Panc1 (cell line): ENCODE measurements around the gene TP73. TPM values are rescaled to one million over a fixed set of nuclear protein-coding genes. Genes with fewer than 3 reads are reported as not detected.

Source experiments
- ATAC-seq: fragments of 200-7000 bp; cut with Tn5 transposase; 2 replicates; pipeline ENCODE4 v1.9.1; 2020; ENCODE audit warnings: mild to moderate bottlenecking, moderate library complexity
- BruUV-seq: library from RNA; stranded (reverse); fragments of 400-500 nt; replicated peaks from 2 replicates; lab custom pipeline; 2021; lab: Mats Ljungman, UMichigan
- CTCF ChIA-PET: fragments of 300-600 bp; sonication (Branson Sonifier 250); formaldehyde crosslinking; loops from one replicate; lab custom pipeline; 2022; ENCODE audit warnings: antibody characterized with exemption; lab: Charles Lee
- POLR2A ChIA-PET: fragments of 300-600 bp; sonication (Branson Sonifier 250); formaldehyde crosslinking; loops from one replicate; lab custom pipeline; 2022; ENCODE audit warnings: antibody characterized with exemption; lab: Charles Lee
- DNase-seq: peaks from one replicate; pipeline ENCODE4 v3.0.0-alpha.2; 2010; ENCODE audit warnings: low read depth, low spot score
- H3K27ac ChIP-seq: 2 replicates; pipeline ENCODE4 v1.5.1; 2011; ENCODE audit warnings: mild to moderate bottlenecking, low read length, inconsistent platforms
- H3K27me3 ChIP-seq: fragments of 200-500 bp; sonication (Bioruptor generic); 2 replicates; pipeline ENCODE4 v1.6.0; 2014; ENCODE audit warnings: low read length, inconsistent platforms; ENCODE audit not compliant: control insufficient read depth, insufficient read depth
- H3K36me3 ChIP-seq: fragments of 200-500 bp; sonication (Bioruptor generic); 2 replicates; pipeline ENCODE4 v1.5.1; 2014; ENCODE audit warnings: inconsistent platforms, mild to moderate bottlenecking, low read length, moderate library complexity; ENCODE audit not compliant: control insufficient read depth, insufficient read depth
- H3K4me1 ChIP-seq: 2 replicates; pipeline ENCODE4 v1.5.1; 2011; ENCODE audit warnings: inconsistent platforms, mild to moderate bottlenecking, low read length, moderate library complexity; ENCODE audit not compliant: control insufficient read depth, insufficient read depth
- H3K4me3 ChIP-seq, 2 experiments: 2 replicates each; pipeline ENCODE4 v1.5.1; 2011 to 2012; ENCODE audit warnings: low read depth in 2 of 2, low read length in 2 of 2, mild to moderate bottlenecking in 2 of 2, inconsistent platforms in 1 of 2, moderate library complexity in 1 of 2
- H3K9me3 ChIP-seq: fragments of 200-500 bp; sonication (Bioruptor generic); 2 replicates; pipeline ENCODE4 v1.5.1; 2014; ENCODE audit warnings: low read depth, mild to moderate bottlenecking, inconsistent platforms, low read length, moderate library complexity; ENCODE audit not compliant: control insufficient read depth, insufficient read depth
- POLR2AphosphoS5 ChIP-seq: IDR thresholded peaks from 2 replicates; pipeline ENCODE4 v1.6.1; 2012; ENCODE audit warnings: mild to moderate bottlenecking, low read depth, low read length, moderate library complexity
- SIN3A ChIP-seq: IDR thresholded peaks from 2 replicates; pipeline ENCODE4 v1.6.1; 2012; ENCODE audit warnings: low read depth, mild to moderate bottlenecking, low read length, moderate library complexity, borderline replicate concordance; ENCODE audit not compliant: insufficient read depth
- TCF7L2 ChIP-seq: IDR thresholded peaks from 2 replicates; pipeline ENCODE4 v1.6.1; 2011; ENCODE audit warnings: mild to moderate bottlenecking, low read depth, low read length, inconsistent platforms
- in situ Hi-C: cut with HindIII; loops from 2 replicates; pipeline ENCODE4 v1.10.0; 2016; ENCODE audit warnings: low sequenced_read_pairs, low pct_unique_long_range_greater_than_20kb
- intact Hi-C: fragments of 100-400 bp; cut with micrococcal nuclease; formaldehyde crosslinking; loops from one replicate; pipeline ENCODE4 v1.10.0; 2022; ENCODE audit not compliant: unreplicated experiment
- total RNA-seq: library from RNA; stranded (reverse); gene quantifications from one replicate; pipeline ENCODE4 v1.2.1, GENCODE V29; 2021; ENCODE audit not compliant: unreplicated experiment
- TF ChIP-seq, protein P1 (sequence below), 2 experiments: IDR thresholded peaks; 2 replicates each; pipeline ENCODE4 v1.6.1; 2011 to 2012; ENCODE audit warnings: low read depth in 2 of 2, control low read depth in 1 of 2, low read length in 1 of 2, mild to moderate bottlenecking in 1 of 2, moderate library complexity in 1 of 2; ENCODE audit not compliant: insufficient read depth in 1 of 2
- TF ChIP-seq, protein P2 (sequence below): fragments of 450-650 bp; IDR thresholded peaks from 2 replicates; pipeline ENCODE4 v1.5.1; 2017; ENCODE audit warnings: mild to moderate bottlenecking

TP73 gene
- total RNA-seq, 1 experiment from 2014 or later: 4.7 TPM

DNA sequence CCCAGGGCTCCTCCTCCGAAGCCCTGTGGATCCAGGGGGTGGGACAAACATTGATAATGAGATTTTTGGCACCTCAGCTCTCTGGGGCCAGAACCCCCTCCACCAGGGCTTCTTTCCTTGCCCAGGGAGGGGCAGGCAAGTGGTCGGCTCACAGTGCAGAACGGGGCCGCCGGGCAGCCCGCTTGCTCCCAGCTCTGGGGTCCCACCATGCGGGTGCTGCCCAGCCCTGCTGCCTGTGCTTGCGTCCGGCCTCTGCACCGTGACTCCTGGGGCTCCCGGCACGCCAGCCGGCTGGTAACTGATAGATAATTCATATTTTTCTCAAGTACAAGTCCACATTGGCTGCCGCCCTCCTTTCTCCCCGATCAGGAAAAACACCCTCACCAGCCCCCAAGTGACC, 57.9 kb downstream of the TP73 start:
- ATAC-seq: no peak
- Histone ChIP-seq H3K36me3 (no peaks in the 10 kb centered on the region), H3K9me3 (no peaks in the 10 kb centered on the region), H3K4me1 (peaks cover 10% of the 10 kb centered on the region), H3K4me3 (no peak overlapping the region), H3K27me3 (no peaks in the 10 kb centered on the region), H3K27ac (no peak overlapping the region)
- intact Hi-C loops (no loop called here), in situ Hi-C loops (no loop called here)
- POLR2A ChIA-PET: no interaction called here
- no TSS peak for BruUV-seq
- CTCF ChIA-PET: interaction anchor here (2.4 kb wide), 1 partner anchor 14 kb away, joined by 8 read pairs; no protein-coding TSS in a partner anchor
- DNase-seq: no peak
- TF ChIP-seq TCF7L2 (no peak), SIN3A (no peak), POLR2AphosphoS5 (no peak)
- TF ChIP-seq, protein P1, sequence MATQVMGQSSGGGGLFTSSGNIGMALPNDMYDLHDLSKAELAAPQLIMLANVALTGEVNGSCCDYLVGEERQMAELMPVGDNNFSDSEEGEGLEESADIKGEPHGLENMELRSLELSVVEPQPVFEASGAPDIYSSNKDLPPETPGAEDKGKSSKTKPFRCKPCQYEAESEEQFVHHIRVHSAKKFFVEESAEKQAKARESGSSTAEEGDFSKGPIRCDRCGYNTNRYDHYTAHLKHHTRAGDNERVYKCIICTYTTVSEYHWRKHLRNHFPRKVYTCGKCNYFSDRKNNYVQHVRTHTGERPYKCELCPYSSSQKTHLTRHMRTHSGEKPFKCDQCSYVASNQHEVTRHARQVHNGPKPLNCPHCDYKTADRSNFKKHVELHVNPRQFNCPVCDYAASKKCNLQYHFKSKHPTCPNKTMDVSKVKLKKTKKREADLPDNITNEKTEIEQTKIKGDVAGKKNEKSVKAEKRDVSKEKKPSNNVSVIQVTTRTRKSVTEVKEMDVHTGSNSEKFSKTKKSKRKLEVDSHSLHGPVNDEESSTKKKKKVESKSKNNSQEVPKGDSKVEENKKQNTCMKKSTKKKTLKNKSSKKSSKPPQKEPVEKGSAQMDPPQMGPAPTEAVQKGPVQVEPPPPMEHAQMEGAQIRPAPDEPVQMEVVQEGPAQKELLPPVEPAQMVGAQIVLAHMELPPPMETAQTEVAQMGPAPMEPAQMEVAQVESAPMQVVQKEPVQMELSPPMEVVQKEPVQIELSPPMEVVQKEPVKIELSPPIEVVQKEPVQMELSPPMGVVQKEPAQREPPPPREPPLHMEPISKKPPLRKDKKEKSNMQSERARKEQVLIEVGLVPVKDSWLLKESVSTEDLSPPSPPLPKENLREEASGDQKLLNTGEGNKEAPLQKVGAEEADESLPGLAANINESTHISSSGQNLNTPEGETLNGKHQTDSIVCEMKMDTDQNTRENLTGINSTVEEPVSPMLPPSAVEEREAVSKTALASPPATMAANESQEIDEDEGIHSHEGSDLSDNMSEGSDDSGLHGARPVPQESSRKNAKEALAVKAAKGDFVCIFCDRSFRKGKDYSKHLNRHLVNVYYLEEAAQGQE (IDR thresholded peaks at IDR 0.05; ENCODE audit: insufficient read depth in 1 of 2, low read depth in 2 of 2, low read length in 1 of 2): no peak
- TF ChIP-seq, protein P2, sequence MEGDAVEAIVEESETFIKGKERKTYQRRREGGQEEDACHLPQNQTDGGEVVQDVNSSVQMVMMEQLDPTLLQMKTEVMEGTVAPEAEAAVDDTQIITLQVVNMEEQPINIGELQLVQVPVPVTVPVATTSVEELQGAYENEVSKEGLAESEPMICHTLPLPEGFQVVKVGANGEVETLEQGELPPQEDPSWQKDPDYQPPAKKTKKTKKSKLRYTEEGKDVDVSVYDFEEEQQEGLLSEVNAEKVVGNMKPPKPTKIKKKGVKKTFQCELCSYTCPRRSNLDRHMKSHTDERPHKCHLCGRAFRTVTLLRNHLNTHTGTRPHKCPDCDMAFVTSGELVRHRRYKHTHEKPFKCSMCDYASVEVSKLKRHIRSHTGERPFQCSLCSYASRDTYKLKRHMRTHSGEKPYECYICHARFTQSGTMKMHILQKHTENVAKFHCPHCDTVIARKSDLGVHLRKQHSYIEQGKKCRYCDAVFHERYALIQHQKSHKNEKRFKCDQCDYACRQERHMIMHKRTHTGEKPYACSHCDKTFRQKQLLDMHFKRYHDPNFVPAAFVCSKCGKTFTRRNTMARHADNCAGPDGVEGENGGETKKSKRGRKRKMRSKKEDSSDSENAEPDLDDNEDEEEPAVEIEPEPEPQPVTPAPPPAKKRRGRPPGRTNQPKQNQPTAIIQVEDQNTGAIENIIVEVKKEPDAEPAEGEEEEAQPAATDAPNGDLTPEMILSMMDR: no peak

DNA sequence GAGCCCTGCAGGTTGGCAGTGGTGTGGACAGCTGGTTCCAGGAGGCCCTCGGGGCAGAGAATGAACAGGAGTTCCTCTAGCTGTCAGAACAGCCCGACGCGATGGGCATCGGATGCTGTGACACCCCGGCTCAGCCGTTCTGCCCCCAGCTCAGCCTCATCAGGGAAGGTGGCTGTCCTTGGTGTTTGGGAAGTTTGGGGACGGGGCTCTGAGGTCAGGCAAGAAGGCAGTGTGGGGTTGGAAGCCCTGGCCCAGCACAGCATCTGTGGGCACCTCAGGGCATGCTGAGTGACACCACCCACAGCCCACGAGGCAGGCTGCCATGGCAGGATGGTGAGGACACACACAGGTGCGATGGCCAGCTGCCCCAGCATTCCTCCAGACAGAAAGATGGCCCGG, 59.1 kb downstream of the TP73 start:
- Histone ChIP-seq H3K9me3 (no peaks in the 10 kb centered on the region), H3K27ac (no peak overlapping the region), H3K4me1 (peaks cover 10% of the 10 kb centered on the region), H3K36me3 (no peaks in the 10 kb centered on the region), H3K27me3 (no peaks in the 10 kb centered on the region), H3K4me3 (no peak overlapping the region)
- BruUV-seq: no TSS peak
- CTCF ChIA-PET: interaction anchor here (2.4 kb wide), 1 partner anchor 13 kb away, joined by 8 read pairs; no protein-coding TSS in a partner anchor
- POLR2A ChIA-PET: no interaction called here
- ATAC-seq: no peak
- no peak for TF ChIP-seq SIN3A
- TF ChIP-seq TCF7L2: no peak
- TF ChIP-seq, protein P2: no peak
- TF ChIP-seq, protein P1 (IDR thresholded peaks at IDR 0.05; ENCODE audit: insufficient read depth in 1 of 2, low read depth in 2 of 2, low read length in 1 of 2): no peak
- TF ChIP-seq POLR2AphosphoS5: no peak
- in situ Hi-C loops (no loop called here), intact Hi-C loops (no loop called here)
- no peak for DNase-seq
